Activated naive CD8-positive, alpha-beta T cell treated with anti-CD3 and anti-CD28 coated beads, Interleukin-2, amount 10 ng/mL, durations not matched to agents 7 days and 5 days (primary cell): ENCODE data around the gene ATXN2L. TPM values are rescaled to one million over a fixed set of nuclear protein-coding genes. Genes with fewer than 3 reads are reported as not detected.
A peak's percentile ranks its signal among the peaks of the same experiment; 100 is the strongest.

ENCODE experiments used
- ATAC-seq: fragments of 150-1000 bp; cut with Tn5 transposase; one replicate; pipeline ENCODE4 v1.10.0; 2021; ENCODE audit warnings: low read depth, moderate library complexity
- POLR2A ChIA-PET: fragments of 350-600 bp; sonication (Branson Sonifier 250); formaldehyde crosslinking; loops from one replicate; lab custom pipeline; 2021; ENCODE audit warnings: antibody characterized with exemption; lab: Charles Lee
- DNase-seq: peaks from one replicate; pipeline ENCODE4 v3.0.0; 2021
- H3K27ac Mint-ChIP-seq: one replicate; pipeline ENCODE4 v1.8.0; 2022; ENCODE audit warnings: mild to moderate bottlenecking, mixed read lengths
- H3K27me3 Mint-ChIP-seq: one replicate; pipeline ENCODE4 v1.8.0; 2022; ENCODE audit warnings: mild to moderate bottlenecking, moderate library complexity, mixed read lengths
- H3K36me3 Mint-ChIP-seq: one replicate; pipeline ENCODE4 v1.8.0; 2021; ENCODE audit warnings: mild to moderate bottlenecking, mixed read lengths
- H3K4me1 Mint-ChIP-seq: one replicate; pipeline ENCODE4 v1.8.0; 2021; ENCODE audit warnings: mixed read lengths
- H3K4me3 Mint-ChIP-seq: one replicate; pipeline ENCODE4 v1.8.0; 2022; ENCODE audit warnings: mild to moderate bottlenecking, moderate library complexity, mixed read lengths
- H3K9me3 Mint-ChIP-seq: one replicate; pipeline ENCODE4 v1.8.0; 2021; ENCODE audit warnings: mixed read lengths
- total RNA-seq, 2 experiments: library from RNA; stranded (reverse); gene quantifications; one replicate each; pipeline ENCODE4 v1.2.3, GENCODE V29; 2021

Gene ATXN2L
- total RNA-seq, 2 experiments from 2014 or later, result 296 to 304 TPM

GRCh38 chr16:28842696-28843095 is 19.9 kb downstream of the ATXN2L start:
- POLR2A ChIA-PET, result interaction anchor here (0.8 to 1.3 kb wide), 3 partner anchors 15 to 20 kb away, joined by 3 to 5 read pairs (median 5); partner anchors contain the start of gene ATXN2L
- no peaks in the 10 kb centered on the region for H3K9me3 Mint-ChIP-seq
- H3K27me3 Mint-ChIP-seq, result no peaks in the 10 kb centered on the region
- H3K4me1 Mint-ChIP-seq, result peaks cover 19% of the 10 kb centered on the region
- peak overlapping the region; percentile 7 for H3K4me3 Mint-ChIP-seq
- DNase-seq (no peak), ATAC-seq (no peak)
- H3K36me3 Mint-ChIP-seq, result peaks cover 17% of the 10 kb centered on the region
- no peak overlapping the region for H3K27ac Mint-ChIP-seq

GRCh38 chr16:28843766-28844165 is 21.0 kb downstream of the ATXN2L start:
- Mint-ChIP-seq H3K9me3 (no peaks in the 10 kb centered on the region), H3K27me3 (no peaks in the 10 kb centered on the region), H3K4me3 (no peak overlapping the region), H3K27ac (no peak overlapping the region), H3K4me1 (peaks cover 18% of the 10 kb centered on the region), H3K36me3 (peaks cover 10% of the 10 kb centered on the region)
- DNase-seq, result no peak
- ATAC-seq, result no peak
- POLR2A ChIA-PET, result interaction anchor here (5.6 kb wide), 1 partner anchor 20 kb away, joined by 65 read pairs; the partner anchor contains the start of gene ATXN2L

- peaks cover 10% of the 10 kb centered on the region for H3K36me3 Mint-ChIP-seq
- H3K4me3 Mint-ChIP-seq, result peak overlapping the region; percentile 88
- peaks cover 19% of the 10 kb centered on the region for H3K4me1 Mint-ChIP-seq
- POLR2A ChIA-PET, result interaction anchor here (0.5 to 5.8 kb wide), 4 partner anchors 16 to 910 kb away, joined by 5 to 100 read pairs (median 37); partner anchors contain the start of genes ATXN2L and SH2B1
- H3K9me3 Mint-ChIP-seq, result no peaks in the 10 kb centered on the region
- no peak for ATAC-seq
- peak overlapping the region; percentile 15 for H3K27ac Mint-ChIP-seq
- no peak for DNase-seq
- no peaks in the 10 kb centered on the region for H3K27me3 Mint-ChIP-seq
These were observed 21.6 kb downstream of the ATXN2L start for GRCh38 chr16:28844226-28844885.

- POLR2A ChIA-PET, result interaction anchor here (1.2 to 5.8 kb wide), 5 partner anchors 13 to 22 kb away, joined by 3 to 100 read pairs (median 9); partner anchors contain the start of genes ATXN2L and SH2B1
- H3K4me3 Mint-ChIP-seq, result peak overlapping the region; percentile 88
- DNase-seq (no peak), ATAC-seq (no peak)
- H3K36me3 Mint-ChIP-seq, result peaks cover 10% of the 10 kb centered on the region
- peaks cover 19% of the 10 kb centered on the region for H3K4me1 Mint-ChIP-seq
- no peaks in the 10 kb centered on the region for H3K9me3 Mint-ChIP-seq
- no peaks in the 10 kb centered on the region for H3K27me3 Mint-ChIP-seq
- peak overlapping the region; percentile 93 for H3K27ac Mint-ChIP-seq
These were observed 22.5 kb downstream of the ATXN2L start for GRCh38 chr16:28845293-28845692.

- no peaks in the 10 kb centered on the region for H3K9me3 Mint-ChIP-seq
- DNase-seq (no peak), ATAC-seq (no peak)
- POLR2A ChIA-PET, result interaction anchor here (1.0 to 5.8 kb wide), 9 partner anchors 8 to 91 kb away, joined by 3 to 100 read pairs (median 5); partner anchors contain the start of genes ATXN2L and SH2B1
- H3K4me1 Mint-ChIP-seq, result peaks cover 19% of the 10 kb centered on the region
- peaks cover 10% of the 10 kb centered on the region for H3K36me3 Mint-ChIP-seq
- no peaks in the 10 kb centered on the region for H3K27me3 Mint-ChIP-seq
- peak overlapping the region; percentile 93 for H3K27ac Mint-ChIP-seq
- peak overlapping the region; percentile 88 for H3K4me3 Mint-ChIP-seq
These were observed 22.9 kb downstream of the ATXN2L start for GRCh38 chr16:28845761-28846079.

GRCh38 chr16:28846080-28846932 is 23.5 kb downstream of the ATXN2L start, which contains the start of gene TUFM:
Gene TUFM, minus strand, starts transcription at chr16:28846348. Its CDS starts 79 bp downstream, at chr16:28846269.
- DNase-seq, result peak; percentile 96
- ATAC-seq, result peak; percentile 92
- no peaks in the 10 kb centered on the region for H3K27me3 Mint-ChIP-seq
- peaks cover 12% of the 10 kb centered on the region for H3K36me3 Mint-ChIP-seq
- H3K9me3 Mint-ChIP-seq, result no peaks in the 10 kb centered on the region
- POLR2A ChIA-PET, result interaction anchor here (0.9 to 5.8 kb wide), 12 partner anchors 9 to 139 kb away, joined by 3 to 100 read pairs (median 4); partner anchors contain the start of genes ATXN2L, LAT and SH2B1
- peak within 1 kb of the TSS; percentile 88 for H3K4me3 Mint-ChIP-seq
- peak within 1 kb of the TSS; percentile 93 for H3K27ac Mint-ChIP-seq
- H3K4me1 Mint-ChIP-seq, result peaks cover 19% of the 10 kb centered on the region

- H3K9me3 Mint-ChIP-seq, result no peaks in the 10 kb centered on the region
- POLR2A ChIA-PET, result interaction anchor here (0.9 to 5.8 kb wide), 10 partner anchors 9 to 138 kb away, joined by 3 to 100 read pairs (median 6); partner anchors contain the start of genes ATXN2L, LAT, RABEP2 and SH2B1
- peak overlapping the region; percentile 93 for H3K27ac Mint-ChIP-seq
- DNase-seq (peak; percentile 56), ATAC-seq (peak; percentile 4)
- H3K27me3 Mint-ChIP-seq, result no peaks in the 10 kb centered on the region
- H3K4me1 Mint-ChIP-seq, result peaks cover 19% of the 10 kb centered on the region
- H3K36me3 Mint-ChIP-seq, result peaks cover 12% of the 10 kb centered on the region
- H3K4me3 Mint-ChIP-seq, result peak overlapping the region; percentile 88
These were observed 24.1 kb downstream of the ATXN2L start for GRCh38 chr16:28846933-28847273.

GRCh38 chr16:28858421-28858820 is 35.6 kb downstream of the ATXN2L start:
- Mint-ChIP-seq H3K27ac (no peak overlapping the region), H3K36me3 (no peaks in the 10 kb centered on the region), H3K9me3 (no peaks in the 10 kb centered on the region), H3K27me3 (no peaks in the 10 kb centered on the region), H3K4me1 (peaks cover 9% of the 10 kb centered on the region), H3K4me3 (no peak overlapping the region)
- DNase-seq, result no peak
- POLR2A ChIA-PET, result interaction anchor here (0.7 to 2.3 kb wide), 2 partner anchors 12 kb away, joined by 4 to 7 read pairs; partner anchors contain the start of gene TUFM
- no peak for ATAC-seq

GRCh38 chr16:28859326-28859725 is 36.5 kb downstream of the ATXN2L start:
- no peak for ATAC-seq
- no peak for DNase-seq
- Mint-ChIP-seq H3K4me3 (no peak overlapping the region), H3K9me3 (no peaks in the 10 kb centered on the region), H3K36me3 (no peaks in the 10 kb centered on the region), H3K27me3 (no peaks in the 10 kb centered on the region), H3K27ac (no peak overlapping the region), H3K4me1 (peaks cover 10% of the 10 kb centered on the region)
- POLR2A ChIA-PET, result no interaction called here

- peaks cover 8% of the 10 kb centered on the region for H3K36me3 Mint-ChIP-seq
- peaks cover 22% of the 10 kb centered on the region for H3K4me1 Mint-ChIP-seq
- ATAC-seq (no peak), DNase-seq (no peak)
- H3K27ac Mint-ChIP-seq, result peak overlapping the region; percentile 95
- H3K27me3 Mint-ChIP-seq, result no peaks in the 10 kb centered on the region
- POLR2A ChIA-PET, result interaction anchor here (0.6 to 5.3 kb wide), 13 partner anchors 9 to 1098 kb away, joined by 3 to 100 read pairs (median 7); partner anchors contain the start of genes ATP2A1, ATXN2L, CLN3 and RABEP2
- H3K4me3 Mint-ChIP-seq, result peak overlapping the region; percentile 98
- no peaks in the 10 kb centered on the region for H3K9me3 Mint-ChIP-seq
These were observed 41.4 kb downstream of the ATXN2L start for GRCh38 chr16:28863929-28864793.

- Mint-ChIP-seq H3K4me1 (peaks cover 20% of the 10 kb centered on the region), H3K27ac (peak overlapping the region; percentile 95), H3K27me3 (no peaks in the 10 kb centered on the region), H3K9me3 (no peaks in the 10 kb centered on the region), H3K36me3 (peaks cover 12% of the 10 kb centered on the region), H3K4me3 (peak overlapping the region; percentile 98)
- ATAC-seq, result no peak
- POLR2A ChIA-PET, result interaction anchor here (0.6 to 5.3 kb wide), 6 partner anchors 10 to 1097 kb away, joined by 3 to 100 read pairs (median 16); partner anchors contain the start of genes ATP2A1, ATXN2L, TMEM219 and TUFM
- no peak for DNase-seq
These were observed 42.3 kb downstream of the ATXN2L start for GRCh38 chr16:28865001-28865688.
